Psoas muscle (tissue), 8 donors: ENCODE results near the gene TMPRSS12. TPM values are rescaled to one million over a fixed set of nuclear protein-coding genes. Genes with fewer than 3 reads are reported as not detected.
"Not testable (repeated sequence)": the region's sequence is repeated elsewhere in the genome, so short reads cannot be mapped to it uniquely, and the experiment has no call there.

Experiments used
- ATAC-seq, 4 donors: fragments of 200-7000 bp; cut with Tn5 transposase; one replicate each; pipeline ENCODE4 v1.9.1; 2020; ENCODE audit warnings: moderate library complexity in 3 of 4, mild to moderate bottlenecking in 2 of 4
- DNase-seq, 2 donors: peaks; one replicate each; pipeline ENCODE4 v3.0.0-alpha.2; 2020
- H3K27ac ChIP-seq: fragments of 200-600 bp; one replicate; pipeline ENCODE4 v1.8.0; 2022
- H3K27me3 ChIP-seq, 3 donors: fragments of 200-600 bp in 1 of 3; one replicate each; pipeline versions ENCODE4 v1.6.1 to v1.8.0; 2013 to 2022; ENCODE audit warnings: low read length in 2 of 3, mild to moderate bottlenecking in 2 of 3, moderate library complexity in 1 of 3; ENCODE audit not compliant: insufficient read depth in 3 of 3
- H3K36me3 ChIP-seq, 2 donors: fragments of 200-600 bp in 1 of 2; one replicate each; pipeline versions ENCODE4 v1.6.1 to v1.8.0; 2013 to 2022; ENCODE audit warnings: low read depth in 1 of 2, mild to moderate bottlenecking in 1 of 2, moderate library complexity in 1 of 2; ENCODE audit not compliant: insufficient read depth in 1 of 2
- H3K4me1 ChIP-seq: fragments of 200-600 bp; one replicate; pipeline ENCODE4 v1.8.0; 2022
- H3K4me3 ChIP-seq: fragments of 200-600 bp; one replicate; pipeline ENCODE4 v1.8.0; 2022; ENCODE audit warnings: mild to moderate bottlenecking
- H3K9me3 ChIP-seq: fragments of 200-600 bp; one replicate; pipeline ENCODE4 v1.8.0; 2022
- CTCF ChIP-seq: fragments of 200-600 bp; IDR thresholded peaks from one replicate; pipeline ENCODE4 v1.8.0; 2022; ENCODE audit warnings: antibody characterized with exemption
- WGBS, 3 donors: extraction: QIAGEN DNeasy Blood & Tissue Kit; methylation state at CpG; one replicate each; pipeline versions ENCODE4 v1.1.6 to v1.1.7; 2013; 5-methylcytosine and 5-hydroxymethylcytosine counted together
- intact Hi-C, 2 donors: fragments of 100-400 bp; cut with DNase I; formaldehyde crosslinking; loops; one replicate each; pipeline versions ENCODE4 v1.11.0 to v1.14.2; 2022
- polyA plus RNA-seq, 3 donors: library from polyadenylated mRNA; stranded (reverse); fragments of 200-250 nt; gene quantifications; one replicate each; pipeline ENCODE4 v1.2.3, GENCODE V29; 2013
- total RNA-seq, 4 donors: library from RNA; stranded (reverse); fragmentation: NEBNext Ultra II Directional in 2 of 4; extraction: Animal tissue kit (Norgen Biotek cat#: 25700) in 2 of 4; gene quantifications; one replicate each; pipeline versions ENCODE4 v1.2.1 to v1.2.4, GENCODE V29; 2021 to 2023
- donor health status: healthy with polysubstance abuse.
- donor health status: DM: no; HTN: no; CAD: no; lungs with moderate emphysema.
- donor health status: Bipolar disorder and iron deficiency.
- donor health status: healthy.
- donor health status: DM: yes; HTN: yes; CAD: no.
- donor health status: DM: no; HTN: no; CAD: no.
- donor health status: DM: no; HTN: no; CAD: no.
- donor health status: DM: yes; HTN: yes; CAD: no.

TMPRSS12 gene
- total and polyA plus RNA-seq, 7 donors: not detected

- ATAC-seq: no peak
- intact Hi-C loops: loop anchor here (5.0 kb wide), 4 partner anchors 94 to 514 kb away; a partner anchor contains a TSS
- H3K4me3 ChIP-seq: no peak overlapping the region
- H3K36me3 ChIP-seq: no peaks in the 10 kb centered on the region
- WGBS, 3 donors: 90 to 100% (median 94%) methylated on average over 1 of the region's 1 CpG
- H3K27ac ChIP-seq: no peak overlapping the region
- no peaks in the 10 kb centered on the region for H3K9me3 ChIP-seq
- no peak for DNase-seq
- no peak for TF ChIP-seq CTCF
- peaks cover 13% of the 10 kb centered on the region for H3K4me1 ChIP-seq
- H3K27me3 ChIP-seq: no peaks in the 10 kb centered on the region
These were observed 14.6 kb upstream of the TMPRSS12 start for GRCh38 chr12:50828121-50828520.

GRCh38 chr12:50828886-50829285, 13.8 kb upstream of the TMPRSS12 start:
- 68 to 80% (median 71%) methylated on average over 2 of the region's 2 CpGs for WGBS, 3 donors
- Histone ChIP-seq H3K27me3 (no peaks in the 10 kb centered on the region), H3K9me3 (no peaks in the 10 kb centered on the region), H3K27ac (no peak overlapping the region), H3K4me1 (peaks cover 13% of the 10 kb centered on the region), H3K4me3 (no peak overlapping the region), H3K36me3 (no peaks in the 10 kb centered on the region)
- ATAC-seq (no peak), DNase-seq (no peak)
- intact Hi-C loops: loop anchor here (5.0 kb wide), 4 partner anchors 93 to 513 kb away; a partner anchor contains a TSS
- TF ChIP-seq CTCF: no peak

GRCh38 chr12:50833801-50834200, 8.9 kb upstream of the TMPRSS12 start:
- intact Hi-C loops, H3K27me3 ChIP-seq, DNase-seq, H3K4me3 ChIP-seq, H3K36me3 ChIP-seq, H3K9me3 ChIP-seq, H3K4me1 ChIP-seq, ATAC-seq, H3K27ac ChIP-seq: not testable (repeated sequence)

- WGBS, 3 donors: 79 to 84% (median 83%) methylated on average over 2 of the region's 2 CpGs
- no peak for DNase-seq
- H3K27ac ChIP-seq: no peak overlapping the region
- peaks cover 6% of the 10 kb centered on the region for H3K9me3 ChIP-seq
- ATAC-seq: no peak
- no peak overlapping the region for H3K4me3 ChIP-seq
- no peaks in the 10 kb centered on the region for H3K27me3 ChIP-seq
- TF ChIP-seq CTCF: no peak
- intact Hi-C loops: loop anchor here in 1 of 2 donors (5.0 kb wide), 1 partner anchor 73 kb away; no protein-coding TSS in a partner anchor
- no peaks in the 10 kb centered on the region for H3K4me1 ChIP-seq
- no peaks in the 10 kb centered on the region for H3K36me3 ChIP-seq
These were observed 3.7 kb upstream of the TMPRSS12 start for GRCh38 chr12:50839042-50839441.

- H3K27ac ChIP-seq: no peak overlapping the region
- ATAC-seq (no peak), DNase-seq (no peak)
- H3K27me3 ChIP-seq: no peaks in the 10 kb centered on the region
- intact Hi-C loops: no loop called here
- no peak for TF ChIP-seq CTCF
- H3K4me1 ChIP-seq: no peaks in the 10 kb centered on the region
- no peak overlapping the region for H3K4me3 ChIP-seq
- no peaks in the 10 kb centered on the region for H3K36me3 ChIP-seq
- WGBS, 3 donors: 94 to 97% (median 94%) methylated on average over 7 of the region's 7 CpGs
- H3K9me3 ChIP-seq: peaks cover 6% of the 10 kb centered on the region
These were observed 1.8 kb upstream of the TMPRSS12 start for GRCh38 chr12:50840809-50841487.
